ENCODE data around the gene TSPAN18.

TSPAN18 gene

GRCh38 chr11:44829838-44830237 is 103.1 kb downstream of the TSPAN18 start:
- DNase-seq, result no peak

- DNase-seq, result no peak
Observed at GRCh38 chr11:44831605-44832394, 105.0 kb downstream of the TSPAN18 start.

GRCh38 chr11:44832452-44832851 is 105.7 kb downstream of the TSPAN18 start:
- no peak for DNase-seq

- no peak for DNase-seq
Observed at GRCh38 chr11:44833221-44833876, 106.6 kb downstream of the TSPAN18 start.

GRCh38 chr11:44833877-44834452 is 107.2 kb downstream of the TSPAN18 start:
- DNase-seq, result no peak

- no peak for DNase-seq
Observed at GRCh38 chr11:44834846-44835245, 108.1 kb downstream of the TSPAN18 start.

GRCh38 chr11:44835296-44835695 is 108.5 kb downstream of the TSPAN18 start:
- DNase-seq, result no peak

GRCh38 chr11:44835938-44836337 is 109.2 kb downstream of the TSPAN18 start:
- DNase-seq, result no peak

- DNase-seq, result no peak
Observed at GRCh38 chr11:44837661-44838060, 110.9 kb downstream of the TSPAN18 start.

- DNase-seq, result no peak
Observed at GRCh38 chr11:44839458-44840084, 112.8 kb downstream of the TSPAN18 start.

GRCh38 chr11:44840085-44840478 is 113.3 kb downstream of the TSPAN18 start:
- no peak for DNase-seq

GRCh38 chr11:44840521-44841251 is 113.9 kb downstream of the TSPAN18 start:
- DNase-seq, result no peak

- no peak for DNase-seq
Observed at GRCh38 chr11:44842220-44842619, 115.5 kb downstream of the TSPAN18 start.

- DNase-seq, result no peak
Observed at GRCh38 chr11:44846852-44847251, 120.1 kb downstream of the TSPAN18 start.

- DNase-seq, result no peak
Observed at GRCh38 chr11:44847316-44847715, 120.6 kb downstream of the TSPAN18 start.

GRCh38 chr11:44848203-44848962 is 121.6 kb downstream of the TSPAN18 start:
- no peak for DNase-seq

- no peak for DNase-seq
Observed at GRCh38 chr11:44848963-44849350, 122.2 kb downstream of the TSPAN18 start.

- DNase-seq, result no peak
Observed at GRCh38 chr11:44849424-44849823, 122.7 kb downstream of the TSPAN18 start.

- no peak for DNase-seq
Observed at GRCh38 chr11:44849922-44850321, 123.2 kb downstream of the TSPAN18 start.

GRCh38 chr11:44851496-44851895 is 124.7 kb downstream of the TSPAN18 start:
- no peak for DNase-seq

GRCh38 chr11:44852159-44852747 is 125.5 kb downstream of the TSPAN18 start:
- DNase-seq, result no peak

GRCh38 chr11:44852952-44853351 is 126.2 kb downstream of the TSPAN18 start:
- no peak for DNase-seq
